Pancreas (tissue), 10 donors: ENCODE data around the gene PPM1L. TPM values are rescaled to one million over a fixed set of nuclear protein-coding genes. Genes with fewer than 3 reads are reported as not detected.

Experiments
- ATAC-seq, 4 donors: fragments of 200-7000 bp; cut with Tn5 transposase; one replicate each; pipeline versions ENCODE4 v1.8.0 to v1.9.1; 2020; ENCODE audit warnings: mild to moderate bottlenecking in 4 of 4, moderate library complexity in 4 of 4
- DNase-seq, 6 donors: peaks; one replicate each; pipeline ENCODE4 v3.0.0-alpha.2; 2020
- FAIRE-seq: peaks from 2 replicates; lab custom pipeline; 2012; peaks lifted over from hg19 to GRCh38; lab: Jason Lieb, UNC
- H3K27ac ChIP-seq, 4 donors: fragments of 200-600 bp; sonication (generic); 1 replicate in 3 of 4; 2 replicates in 1 of 4; pipeline versions ENCODE4 v1.5.0 to v1.8.0; 2020
- H3K27me3 ChIP-seq, 4 donors: fragments of 200-600 bp; one replicate each; pipeline ENCODE4 v1.8.0; 2021
- H3K36me3 ChIP-seq, 3 donors: fragments of 200-600 bp; sonication (generic) in 1 of 3; one replicate each; pipeline versions ENCODE4 v1.5.0 to v1.8.0; 2020 to 2021
- H3K4me1 ChIP-seq, 3 donors: fragments of 200-600 bp; one replicate each; pipeline ENCODE4 v1.8.0; 2021
- H3K4me3 ChIP-seq, 4 donors: fragments of 200-600 bp; sonication (generic) in 2 of 4; one replicate each; pipeline versions ENCODE4 v1.5.0 to v1.8.0; 2020 to 2021
- H3K9me3 ChIP-seq, 4 donors: fragments of 200-600 bp; one replicate each; pipeline ENCODE4 v1.8.0; 2021
- CTCF ChIP-seq, 4 donors: fragments of 200-600 bp; sonication (generic) in 3 of 4; IDR thresholded peaks; one replicate each; pipeline versions ENCODE4 v1.5.0 to v1.8.0; 2021; ENCODE audit warnings: antibody characterized with exemption in 4 of 4
- WGBS, 2 donors: extraction: QIAGEN DNeasy Blood & Tissue Kit; methylation state at CpG; one replicate each; pipeline ENCODE4 v1.1.7; 2013; 5-methylcytosine and 5-hydroxymethylcytosine counted together
- intact Hi-C, 3 donors: fragments of 100-400 bp; cut with DNase I; formaldehyde crosslinking; loops; one replicate each; pipeline versions ENCODE4 v1.11.1 to v1.14.2; 2022
- polyA plus RNA-seq, 2 donors: library from polyadenylated mRNA; stranded (reverse); fragments of 200-250 nt; gene quantifications; one replicate each; pipeline ENCODE4 v1.2.3, GENCODE V29; 2013
- total RNA-seq, 6 donors: library from RNA; stranded (reverse); fragmentation: NEBNext Ultra II Directional in 4 of 6; extraction: Animal tissue kit (Norgen Biotek cat#: 25700) in 4 of 6; gene quantifications; one replicate each; pipeline versions ENCODE4 v1.2.1 to v1.2.4, GENCODE V29; 2021 to 2023
- donor health status: healthy with polysubstance abuse.
- donor health status: DM: no; HTN: no; CAD: no; lungs with moderate emphysema.
- donor health status: DM: no; HTN: no; CAD: no.
- donor health status: control.
- donor health status: control.
- donor health status: Bipolar disorder and iron deficiency.
- donor health status: DM: yes; HTN: yes; CAD: no.
- donor health status: DM: no; HTN: no; CAD: no.
- donor health status: DM: no; HTN: no; CAD: no.
- donor health status: DM: yes; HTN: yes; CAD: no.

Gene PPM1L
- total and polyA plus RNA-seq, 8 donors = 2.3 to 12.3 (median 6.4) TPM

- no peak for FAIRE-seq
- H3K4me1 ChIP-seq = no peaks in the 10 kb centered on the region
- 90 to 94% methylated on average over 2 of the region's 2 CpGs for WGBS, 2 donors
Measured at GRCh38 chr3:160857476-160858119, 101.6 kb downstream of the PPM1L start.

DNA sequence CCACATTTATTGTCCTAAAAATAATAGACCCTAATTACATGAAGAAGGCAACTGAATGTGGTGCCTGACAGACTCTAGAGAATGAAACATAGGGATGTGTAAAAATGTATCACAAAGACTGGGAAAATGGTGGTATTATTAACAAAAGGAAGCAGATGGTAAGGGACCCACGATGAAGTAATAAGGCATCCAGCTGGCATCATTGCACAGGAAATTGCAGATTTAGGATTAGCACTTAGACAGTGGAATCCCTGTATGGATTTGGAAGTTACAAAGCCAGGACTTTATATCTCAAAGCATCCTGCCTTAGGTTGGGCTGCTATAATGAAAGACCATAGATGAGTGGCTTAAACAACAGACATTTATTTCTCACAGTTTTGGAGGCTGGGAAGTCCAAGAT lies 104.3 kb downstream of the PPM1L start:
- no peaks in the 10 kb centered on the region for H3K4me1 ChIP-seq
- intact Hi-C loops = no loop called here
- TF ChIP-seq CTCF (IDR thresholded peaks at IDR 0.05) = no peak
- no peak overlapping the region for H3K4me3 ChIP-seq
- no peaks in the 10 kb centered on the region for H3K36me3 ChIP-seq
- no peaks in the 10 kb centered on the region for H3K27me3 ChIP-seq
- no peak for FAIRE-seq
- no peak overlapping the region for H3K27ac ChIP-seq
- DNase-seq = no peak
- H3K9me3 ChIP-seq = no peaks in the 10 kb centered on the region
- no peak for ATAC-seq
- WGBS, 2 donors = 54 to 82% methylated on average over 1 of the region's 1 CpG

More at GRCh38 chr3:160857476-160858119, 101.6 kb downstream of the PPM1L start:
- no peak for TF ChIP-seq CTCF (IDR thresholded peaks at IDR 0.05)
- no peaks in the 10 kb centered on the region for H3K36me3 ChIP-seq
- no peak for DNase-seq
- no peak overlapping the region for H3K27ac ChIP-seq
- H3K27me3 ChIP-seq = no peaks in the 10 kb centered on the region
- intact Hi-C loops = no loop called here
- H3K4me3 ChIP-seq = no peak overlapping the region
- no peaks in the 10 kb centered on the region for H3K9me3 ChIP-seq
- no peak for ATAC-seq

DNA sequence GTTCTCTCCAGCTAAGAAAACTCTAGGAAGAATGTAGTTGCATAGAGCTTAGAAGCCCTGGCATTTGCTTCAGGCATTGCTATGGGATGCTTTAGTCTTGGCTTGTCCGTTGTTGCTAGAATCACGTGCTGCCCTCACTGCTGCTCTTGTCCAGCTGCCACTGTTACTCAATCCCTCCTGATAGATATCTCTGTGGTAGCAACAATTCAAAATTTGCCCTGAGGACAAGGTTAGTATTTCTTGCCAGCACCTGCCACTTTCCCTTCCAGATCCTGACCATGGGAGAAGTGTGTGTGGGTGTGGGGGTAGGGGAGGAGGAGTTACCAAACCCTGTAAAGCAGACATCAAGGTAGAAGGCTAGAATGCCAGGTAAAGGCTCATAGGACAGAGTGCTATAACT lies 113.8 kb downstream of the PPM1L start:
- intact Hi-C loops = no loop called here
- peaks cover 0 to 5% (median 0%) of the 10 kb centered on the region in 3 donors for H3K4me1 ChIP-seq
- ATAC-seq (peak; percentile 89 to 96 (median 90)), FAIRE-seq (no peak), DNase-seq (peak in 5 of 6 donors; percentile 20 to 71 (median 47))
- H3K36me3 ChIP-seq = no peaks in the 10 kb centered on the region
- no peaks in the 10 kb centered on the region for H3K27me3 ChIP-seq
- peak overlapping the region; percentile 17 to 73 (median 42) for H3K27ac ChIP-seq
- 16 to 26% methylated on average over 2 of the region's 2 CpGs for whole genome bisulfite sequencing, 2 donors
- peak overlapping the region in 2 of 4 donors; percentile 19 to 35 for H3K4me3 ChIP-seq
- TF ChIP-seq CTCF (IDR thresholded peaks at IDR 0.05) = no peak
- no peaks in the 10 kb centered on the region for H3K9me3 ChIP-seq

- peak in 3 of 6 donors; percentile 10 to 22 (median 21) for DNase-seq
- Histone ChIP-seq H3K27ac (peak overlapping the region; percentile 17 to 73 (median 42)), H3K9me3 (no peaks in the 10 kb centered on the region), H3K4me3 (peak overlapping the region in 2 of 4 donors; percentile 19 to 35), H3K27me3 (no peaks in the 10 kb centered on the region), H3K4me1 (peaks cover 0 to 5% (median 0%) of the 10 kb centered on the region in 3 donors), H3K36me3 (no peaks in the 10 kb centered on the region)
- peak; percentile 92 to 97 (median 95) for ATAC-seq
- TF ChIP-seq CTCF (IDR thresholded peaks at IDR 0.05) = no peak
- no peak for FAIRE-seq
- intact Hi-C loops = no loop called here
- 32 to 33% methylated on average over 4 of the region's 4 CpGs for WGBS, 2 donors
Measured at GRCh38 chr3:160870327-160870726, 114.3 kb downstream of the PPM1L start.

DNA sequence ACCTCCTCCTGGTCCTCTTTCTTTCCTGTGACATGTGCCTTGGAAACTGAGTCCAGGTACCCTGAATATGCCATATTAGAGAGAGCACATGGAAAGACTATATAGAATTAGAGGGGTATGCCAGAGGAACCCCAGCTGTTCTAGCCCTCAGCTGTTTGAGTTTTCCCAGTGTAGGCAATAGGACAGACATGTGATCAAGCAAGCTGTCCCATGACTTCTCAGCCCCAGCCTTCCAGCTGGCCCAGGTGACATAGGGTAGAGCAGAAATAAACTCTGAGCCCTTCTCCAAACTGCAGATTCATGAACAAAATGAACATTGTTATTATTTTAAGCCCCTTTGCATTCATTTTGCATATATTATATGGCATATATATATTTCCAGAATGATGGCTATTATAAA lies 118.7 kb downstream of the PPM1L start:
- Histone ChIP-seq H3K9me3 (no peaks in the 10 kb centered on the region), H3K36me3 (no peaks in the 10 kb centered on the region), H3K27ac (no peak overlapping the region), H3K4me1 (peaks cover 0 to 5% (median 0%) of the 10 kb centered on the region in 3 donors), H3K27me3 (no peaks in the 10 kb centered on the region), H3K4me3 (no peak overlapping the region)
- no peak for TF ChIP-seq CTCF (IDR thresholded peaks at IDR 0.05)
- intact Hi-C loops = no loop called here
- FAIRE-seq (no peak), ATAC-seq (no peak), DNase-seq (no peak)
